Stromal cell of bone marrow (primary cell): Measurements from ENCODE around the gene PLPP3.
A peak's percentile ranks its signal among the peaks of the same experiment; 100 is the strongest.

ENCODE experiments used
- DNase-seq: peaks from one replicate; pipeline ENCODE4 v3.0.0-alpha.2; 2012; ENCODE audit warnings: low read depth

Gene PLPP3

GRCh38 chr1:56462209-56462608 lies 117.2 kb downstream of the PLPP3 start:
- no peak for DNase-seq

- DNase-seq = no peak
Observed at GRCh38 chr1:56461158-56462127, 117.9 kb downstream of the PLPP3 start.

DNA sequence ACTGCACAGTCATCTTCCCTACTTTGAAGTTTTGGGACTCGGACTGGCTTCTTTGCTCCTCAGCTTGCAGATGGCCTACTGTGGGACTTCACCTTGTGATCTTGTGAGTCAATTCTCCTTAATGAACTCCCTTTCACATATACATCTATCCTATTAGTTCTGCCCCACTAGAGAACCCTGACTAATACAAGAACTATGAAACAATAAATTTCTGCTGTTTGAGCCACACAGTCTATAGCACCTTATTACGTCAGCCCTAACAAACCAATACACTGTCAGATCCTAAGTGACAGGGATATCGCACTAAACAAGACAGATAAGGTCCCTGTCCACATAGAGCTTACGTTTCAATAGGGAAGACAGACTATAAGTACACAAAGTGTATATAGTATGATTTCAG lies 120.1 kb downstream of the PLPP3 start:
- no peak for DNase-seq

- DNase-seq = no peak
Observed at GRCh38 chr1:56457756-56458375, 121.5 kb downstream of the PLPP3 start.

- peak; percentile 25 for DNase-seq
Observed at GRCh38 chr1:56456435-56457101, 122.8 kb downstream of the PLPP3 start.

DNA sequence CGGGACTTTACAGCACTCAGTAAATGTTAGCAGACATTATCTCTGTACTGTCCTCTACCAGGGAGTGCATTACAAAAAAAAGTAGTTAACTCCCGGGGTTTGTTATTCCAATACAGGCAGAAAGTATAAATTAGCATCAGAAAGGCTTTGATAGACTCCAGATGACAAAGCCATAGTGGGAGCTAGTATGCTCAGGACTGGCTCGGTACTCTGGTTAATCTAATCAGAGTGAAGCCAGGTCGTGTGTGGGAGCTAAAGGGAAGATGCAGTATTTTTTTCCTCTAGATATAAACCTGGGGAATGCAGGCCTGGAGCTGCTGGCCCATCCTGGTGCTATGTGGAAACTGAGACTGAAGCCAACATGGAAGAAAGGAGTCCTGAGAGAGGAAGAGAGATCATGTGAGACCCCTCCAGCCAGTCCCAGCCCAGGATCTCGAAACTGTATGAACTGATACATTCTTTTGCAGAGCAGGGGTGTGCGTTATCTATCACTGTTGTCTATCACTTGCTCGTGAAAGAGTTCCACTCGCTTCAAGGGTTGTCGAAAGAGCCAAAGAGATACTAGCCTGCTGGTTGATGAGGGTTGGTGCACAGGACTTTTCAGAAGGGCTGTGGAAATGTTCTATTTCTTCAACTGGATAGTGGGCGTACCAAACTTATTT lies 125.8 kb downstream of the PLPP3 start:
- no peak for DNase-seq

DNA sequence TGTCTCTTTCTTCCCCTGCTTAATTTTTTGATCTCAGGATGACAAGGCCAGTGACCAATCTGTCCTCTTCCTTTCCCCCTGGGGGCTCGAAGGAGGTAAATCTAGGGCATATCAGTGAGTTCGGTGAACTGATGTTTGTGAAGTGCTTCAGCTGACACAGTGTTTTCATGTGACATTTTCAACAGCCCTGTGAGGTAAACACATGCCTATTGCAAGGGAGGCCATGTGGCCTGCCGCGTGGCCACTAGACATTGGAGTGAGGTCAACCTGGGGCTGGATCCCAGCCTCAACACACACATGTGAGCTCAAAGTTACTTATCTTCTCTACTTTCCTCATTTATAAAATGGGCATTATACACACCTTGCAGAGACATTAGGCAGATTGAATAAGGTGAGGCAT lies 126.3 kb downstream of the PLPP3 start:
- no peak for DNase-seq

DNA sequence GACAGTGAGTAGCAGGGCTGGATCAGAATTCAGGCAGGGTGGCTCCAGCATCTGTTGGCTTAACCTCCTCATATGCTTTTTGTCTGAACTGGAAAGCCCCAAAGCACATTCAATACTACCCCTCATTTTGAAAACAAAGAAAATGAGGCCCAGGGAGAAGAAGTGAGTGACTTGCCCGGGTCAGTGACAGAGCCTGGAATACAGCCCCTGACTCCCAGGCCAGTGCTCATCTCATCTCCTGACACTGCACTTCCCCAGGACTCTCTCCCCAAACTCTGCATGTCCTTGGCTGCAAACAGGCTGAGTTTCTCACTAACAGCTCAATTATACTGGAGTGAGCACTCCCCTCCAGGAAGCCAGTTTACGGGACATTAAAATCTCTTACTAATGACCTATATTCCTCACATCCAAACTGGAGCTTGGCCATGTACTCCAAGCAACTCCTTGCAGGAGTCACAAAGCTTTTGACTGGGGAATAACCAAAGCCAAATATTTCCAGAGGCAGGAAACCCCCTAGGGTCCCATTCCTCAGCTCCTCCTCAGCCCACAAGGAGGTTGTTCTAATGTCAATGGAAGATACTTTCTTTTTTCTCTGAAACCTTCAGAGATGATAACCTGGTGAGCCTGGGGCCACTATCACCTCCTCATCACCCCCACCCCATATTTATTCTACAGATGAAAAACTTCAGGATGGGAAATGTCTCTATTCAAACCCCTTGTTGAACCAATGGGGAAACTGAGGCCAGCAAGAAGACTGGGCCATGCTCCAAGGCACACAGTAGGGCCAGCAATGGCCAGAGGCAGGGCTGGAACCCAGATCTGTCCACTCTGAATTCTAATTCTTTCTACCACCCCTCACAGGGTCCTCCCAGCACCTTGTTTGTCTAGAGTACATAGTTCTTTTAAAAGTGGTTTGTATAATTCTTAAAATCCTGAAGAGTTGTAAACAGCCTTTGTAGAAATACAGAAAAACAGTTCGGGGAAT lies 127.0 kb downstream of the PLPP3 start:
- no peak for DNase-seq

GRCh38 chr1:56451491-56451890 lies 127.9 kb downstream of the PLPP3 start:
- DNase-seq = no peak

DNA sequence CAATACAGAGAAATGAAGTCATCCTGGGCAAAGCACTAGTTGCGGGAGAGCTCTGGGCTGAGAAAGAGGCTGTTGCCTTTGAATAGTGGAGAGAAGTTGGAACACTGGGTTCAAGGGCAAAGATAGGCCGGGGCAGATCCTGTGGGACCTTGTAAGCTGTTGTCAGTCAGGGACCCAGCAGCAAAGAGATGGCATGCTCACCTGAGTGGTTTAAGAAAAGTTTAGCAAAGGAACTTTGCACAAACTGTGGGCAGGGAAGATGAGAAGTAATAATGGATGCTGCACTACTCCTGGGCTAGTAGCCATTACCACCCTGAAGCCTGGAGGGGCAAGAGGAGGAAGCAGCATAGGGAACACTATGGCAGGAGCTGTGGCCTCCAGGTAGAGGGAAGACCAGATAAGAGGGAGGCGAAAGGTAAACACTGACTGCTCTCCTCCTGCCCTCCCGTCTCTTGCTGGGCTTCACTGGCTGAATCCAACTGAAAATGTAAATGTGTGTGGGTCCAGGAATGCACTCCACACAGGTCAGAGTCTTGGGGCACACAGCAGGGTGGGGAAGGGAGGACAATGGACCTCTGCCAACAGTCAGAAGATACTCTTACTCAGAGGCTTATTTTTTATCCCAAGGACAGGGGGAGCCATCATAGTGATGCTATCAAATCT lies 129.2 kb downstream of the PLPP3 start:
- no peak for DNase-seq

- DNase-seq = no peak
Observed at GRCh38 chr1:56448529-56449300, 130.6 kb downstream of the PLPP3 start.

DNA sequence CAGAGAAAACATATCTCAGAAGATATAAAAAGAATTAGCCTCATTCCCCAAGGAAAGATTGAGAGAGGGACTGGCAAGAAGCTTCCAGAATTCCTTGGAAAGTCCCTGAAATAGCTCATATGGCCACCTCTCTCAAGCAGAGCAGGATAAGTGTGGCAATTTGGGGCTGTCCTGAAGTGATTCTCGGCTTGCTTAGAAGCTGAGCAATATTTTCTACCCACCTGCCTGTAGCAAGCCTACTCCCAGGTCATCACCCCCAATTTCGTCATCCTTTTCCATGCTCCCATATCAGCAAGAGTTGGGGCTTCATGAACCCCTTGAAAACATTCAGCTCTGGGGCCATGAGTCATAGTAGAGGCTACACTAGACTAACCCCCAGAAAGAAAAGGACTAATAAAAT lies 131.5 kb downstream of the PLPP3 start:
- DNase-seq = no peak

DNA sequence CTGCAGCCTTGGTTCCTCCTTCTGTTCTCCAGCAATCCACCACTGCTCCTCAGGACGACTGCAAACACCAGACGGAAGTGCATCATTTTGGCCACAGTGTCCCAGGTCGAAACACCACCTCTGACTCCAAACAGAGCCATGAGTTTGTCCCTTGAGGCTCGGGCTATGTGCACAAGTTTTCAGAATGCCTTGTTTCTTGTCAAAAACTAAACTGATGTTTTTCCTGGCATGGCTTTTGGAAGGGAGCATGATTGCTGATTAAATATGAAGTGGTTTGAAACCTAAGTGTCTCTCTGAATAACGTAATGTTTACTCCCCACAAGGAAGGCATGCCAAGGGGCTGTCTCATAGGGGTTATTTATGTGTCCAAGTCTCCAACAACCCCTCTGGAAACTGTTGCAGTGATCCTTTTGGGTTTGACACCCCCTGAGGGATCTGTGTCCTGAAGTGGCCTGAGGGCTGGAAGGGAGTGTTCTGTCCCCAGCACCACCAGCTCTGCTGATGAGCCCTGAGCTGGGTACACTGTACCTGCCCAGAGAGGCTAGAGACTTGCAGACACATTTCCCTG lies 132.7 kb downstream of the PLPP3 start:
- DNase-seq = peak; percentile 50

GRCh38 chr1:56444960-56445646 lies 134.3 kb downstream of the PLPP3 start:
- DNase-seq = no peak
